ENCODE results near the gene UBXN11.
A peak's percentile ranks its signal among the peaks of the same experiment; 100 is the strongest.

Gene UBXN11

GRCh38 chr1:26281971-26282370, 24.5 kb downstream of the UBXN11 start:
- H3K4me3 Mint-ChIP-seq, result peak overlapping the region; percentile 86
- peak overlapping the region; percentile 94 for H3K27ac Mint-ChIP-seq
- intact Hi-C loops (cut with micrococcal nuclease), result no loop called here
- H3K9me3 Mint-ChIP-seq, result no peaks in the 10 kb centered on the region
- H3K27me3 Mint-ChIP-seq, result no peaks in the 10 kb centered on the region
- H3K36me3 Mint-ChIP-seq (ENCODE audit: low read depth), result peaks cover 84% of the 10 kb centered on the region
- peaks cover 91% of the 10 kb centered on the region for H3K4me1 Mint-ChIP-seq (ENCODE audit: low read depth)

- Mint-ChIP-seq H3K4me1 (ENCODE audit: low read depth) (peaks cover 91% of the 10 kb centered on the region), H3K27ac (peak overlapping the region; percentile 94), H3K9me3 (no peaks in the 10 kb centered on the region), H3K27me3 (no peaks in the 10 kb centered on the region), H3K4me3 (peak overlapping the region; percentile 86), H3K36me3 (ENCODE audit: low read depth) (peaks cover 90% of the 10 kb centered on the region)
- intact Hi-C loops (cut with micrococcal nuclease), result no loop called here
Observed at GRCh38 chr1:26281091-26281958, 25.1 kb downstream of the UBXN11 start.

- Mint-ChIP-seq H3K9me3 (no peaks in the 10 kb centered on the region), H3K4me1 (ENCODE audit: low read depth) (peaks cover 92% of the 10 kb centered on the region), H3K4me3 (peak overlapping the region; percentile 86), H3K27ac (peak overlapping the region; percentile 94), H3K36me3 (ENCODE audit: low read depth) (peaks cover 88% of the 10 kb centered on the region), H3K27me3 (no peaks in the 10 kb centered on the region)
- intact Hi-C loops (cut with micrococcal nuclease), result no loop called here
Observed at GRCh38 chr1:26280333-26281042, 25.9 kb downstream of the UBXN11 start.

- intact Hi-C loops (cut with micrococcal nuclease), result loop anchor here (10.0 kb wide), 1 partner anchor 115 kb away; no protein-coding TSS in a partner anchor
- Mint-ChIP-seq H3K4me1 (ENCODE audit: low read depth) (peaks cover 92% of the 10 kb centered on the region), H3K4me3 (peak within 1 kb of the TSS; percentile 86), H3K9me3 (no peaks in the 10 kb centered on the region), H3K27me3 (no peaks in the 10 kb centered on the region), H3K36me3 (ENCODE audit: low read depth) (peaks cover 80% of the 10 kb centered on the region), H3K27ac (peak within 1 kb of the TSS; percentile 94)
Observed at GRCh38 chr1:26279456-26280332, 26.7 kb downstream of the UBXN11 start, which contains the start of gene SH3BGRL3. Gene SH3BGRL3 (plus strand): TSS chr1:26280086. CDS start chr1:26280156, 70 bp downstream.

GRCh38 chr1:26278724-26279455, 27.5 kb downstream of the UBXN11 start:
- H3K9me3 Mint-ChIP-seq, result no peaks in the 10 kb centered on the region
- peaks cover 92% of the 10 kb centered on the region for H3K4me1 Mint-ChIP-seq (ENCODE audit: low read depth)
- peaks cover 79% of the 10 kb centered on the region for H3K36me3 Mint-ChIP-seq (ENCODE audit: low read depth)
- intact Hi-C loops (cut with micrococcal nuclease), result loop anchor here (1.0 to 10.0 kb wide), 2 partner anchors 8 to 116 kb away; no protein-coding TSS in a partner anchor
- H3K4me3 Mint-ChIP-seq, result peak overlapping the region; percentile 86
- H3K27me3 Mint-ChIP-seq, result no peaks in the 10 kb centered on the region
- H3K27ac Mint-ChIP-seq, result peak overlapping the region; percentile 94

GRCh38 chr1:26278303-26278702, 28.1 kb downstream of the UBXN11 start:
- no peaks in the 10 kb centered on the region for H3K9me3 Mint-ChIP-seq
- H3K4me3 Mint-ChIP-seq, result no peak overlapping the region
- intact Hi-C loops (cut with micrococcal nuclease), result loop anchor here (1.0 to 10.0 kb wide), 2 partner anchors 9 to 116 kb away; no protein-coding TSS in a partner anchor
- peak overlapping the region; percentile 94 for H3K27ac Mint-ChIP-seq
- no peaks in the 10 kb centered on the region for H3K27me3 Mint-ChIP-seq
- H3K4me1 Mint-ChIP-seq (ENCODE audit: low read depth), result peaks cover 86% of the 10 kb centered on the region
- peaks cover 73% of the 10 kb centered on the region for H3K36me3 Mint-ChIP-seq (ENCODE audit: low read depth)

- H3K4me1 Mint-ChIP-seq (ENCODE audit: low read depth), result peaks cover 84% of the 10 kb centered on the region
- H3K4me3 Mint-ChIP-seq, result no peak overlapping the region
- intact Hi-C loops (cut with micrococcal nuclease), result loop anchor here (1.0 to 10.0 kb wide), 2 partner anchors 10 to 117 kb away; no protein-coding TSS in a partner anchor
- peak overlapping the region; percentile 94 for H3K27ac Mint-ChIP-seq
- H3K27me3 Mint-ChIP-seq, result no peaks in the 10 kb centered on the region
- no peaks in the 10 kb centered on the region for H3K9me3 Mint-ChIP-seq
- H3K36me3 Mint-ChIP-seq (ENCODE audit: low read depth), result peaks cover 72% of the 10 kb centered on the region
Observed at GRCh38 chr1:26277719-26278118, 28.7 kb downstream of the UBXN11 start.

GRCh38 chr1:26277261-26277661, 29.2 kb downstream of the UBXN11 start:
- peak overlapping the region; percentile 53 for H3K4me3 Mint-ChIP-seq
- H3K36me3 Mint-ChIP-seq (ENCODE audit: low read depth), result peaks cover 72% of the 10 kb centered on the region

GRCh38 chr1:26276432-26276838, 30.0 kb downstream of the UBXN11 start:
- H3K4me1 Mint-ChIP-seq (ENCODE audit: low read depth), result peaks cover 78% of the 10 kb centered on the region
- H3K36me3 Mint-ChIP-seq (ENCODE audit: low read depth), result peaks cover 70% of the 10 kb centered on the region
- peak overlapping the region; percentile 53 for H3K4me3 Mint-ChIP-seq
- peak overlapping the region; percentile 94 for H3K27ac Mint-ChIP-seq
- intact Hi-C loops (cut with micrococcal nuclease), result loop anchor here (10.0 kb wide), 1 partner anchor 118 kb away; no protein-coding TSS in a partner anchor
- H3K27me3 Mint-ChIP-seq, result no peaks in the 10 kb centered on the region
- no peaks in the 10 kb centered on the region for H3K9me3 Mint-ChIP-seq

More at GRCh38 chr1:26277261-26277661, 29.2 kb downstream of the UBXN11 start:
- no peaks in the 10 kb centered on the region for H3K27me3 Mint-ChIP-seq
- peak overlapping the region; percentile 94 for H3K27ac Mint-ChIP-seq
- peaks cover 82% of the 10 kb centered on the region for H3K4me1 Mint-ChIP-seq (ENCODE audit: low read depth)
- no peaks in the 10 kb centered on the region for H3K9me3 Mint-ChIP-seq
- intact Hi-C loops (cut with micrococcal nuclease), result loop anchor here (10.0 kb wide), 1 partner anchor 118 kb away; no protein-coding TSS in a partner anchor

GRCh38 chr1:26275580-26276431, 30.6 kb downstream of the UBXN11 start:
- Mint-ChIP-seq H3K9me3 (no peaks in the 10 kb centered on the region), H3K4me1 (ENCODE audit: low read depth) (peaks cover 71% of the 10 kb centered on the region), H3K27ac (peak overlapping the region; percentile 94), H3K36me3 (ENCODE audit: low read depth) (peaks cover 70% of the 10 kb centered on the region), H3K27me3 (no peaks in the 10 kb centered on the region), H3K4me3 (peak overlapping the region; percentile 48)
- intact Hi-C loops (cut with micrococcal nuclease), result loop anchor here (2.0 to 10.0 kb wide), 3 partner anchors 41 to 119 kb away; partner anchors contain the start of gene CEP85

- no peaks in the 10 kb centered on the region for H3K27me3 Mint-ChIP-seq
- peaks cover 70% of the 10 kb centered on the region for H3K36me3 Mint-ChIP-seq (ENCODE audit: low read depth)
Observed at GRCh38 chr1:26274801-26275425, 31.5 kb downstream of the UBXN11 start.

More at GRCh38 chr1:26274801-26275425, 31.5 kb downstream of the UBXN11 start:
- H3K4me1 Mint-ChIP-seq (ENCODE audit: low read depth), result peaks cover 67% of the 10 kb centered on the region
- H3K4me3 Mint-ChIP-seq, result peak overlapping the region; percentile 48
- intact Hi-C loops (cut with micrococcal nuclease), result loop anchor here (2.0 to 10.0 kb wide), 3 partner anchors 40 to 120 kb away; partner anchors contain the start of gene CEP85
- H3K9me3 Mint-ChIP-seq, result no peaks in the 10 kb centered on the region
- peak overlapping the region; percentile 94 for H3K27ac Mint-ChIP-seq

Data from dendritic cell treated with granulocyte-macrophage colony-stimulating factor and Interleukin-4, amounts not matched to agents 40 ng/mL and 50 ng/mL, for 4 days (primary cell).